GM23248 (cell line): ENCODE results near the gene HCRT. TPM values are rescaled to one million over a fixed set of nuclear protein-coding genes. Genes with fewer than 3 reads are reported as not detected.

Experiments
- DNase-seq: peaks from one replicate; pipeline ENCODE4 v3.0.0-alpha.2; 2015
- H2AFZ ChIP-seq: fragments of 200-600 bp; sonication (generic); 2 replicates; pipeline ENCODE4 v1.6.1; 2016; ENCODE audit warnings: antibody characterized with exemption
- H3F3A ChIP-seq: fragments of 200-600 bp; sonication (generic); 2 replicates; pipeline ENCODE4 v1.6.1; 2016; ENCODE audit warnings: mild to moderate bottlenecking, antibody characterized with exemption, mixed run types; ENCODE audit not compliant: insufficient read depth
- H3K27ac ChIP-seq: fragments of 200-600 bp; sonication (generic); 2 replicates; pipeline ENCODE4 v1.5.1; 2016; ENCODE audit warnings: mild to moderate bottlenecking
- H3K27me3 ChIP-seq: fragments of 200-600 bp; sonication (generic); replicated peaks from 2 replicates; pipeline ENCODE4 v1.6.1; 2016; ENCODE audit warnings: mild to moderate bottlenecking; ENCODE audit not compliant: insufficient read depth
- H3K36me3 ChIP-seq: fragments of 200-600 bp; sonication (generic); 2 replicates; pipeline ENCODE4 v1.6.1; 2016; ENCODE audit warnings: low read depth, mild to moderate bottlenecking
- H3K4me1 ChIP-seq: fragments of 200-600 bp; sonication (generic); 2 replicates; pipeline ENCODE4 v1.6.1; 2016; ENCODE audit warnings: mild to moderate bottlenecking; ENCODE audit not compliant: insufficient read depth
- H3K4me2 ChIP-seq: fragments of 200-600 bp; sonication (generic); one replicate; pipeline ENCODE4 v1.6.1; 2016; ENCODE audit warnings: mild to moderate bottlenecking; ENCODE audit not compliant: unreplicated experiment
- H3K4me3 ChIP-seq: fragments of 200-600 bp; sonication (generic); 2 replicates; pipeline ENCODE4 v1.5.1; 2016; ENCODE audit warnings: mild to moderate bottlenecking
- H3K79me2 ChIP-seq: fragments of 200-600 bp; sonication (generic); 2 replicates; pipeline ENCODE4 v1.6.1; 2016; ENCODE audit warnings: mild to moderate bottlenecking; ENCODE audit not compliant: insufficient read depth
- H3K9ac ChIP-seq: fragments of 200-600 bp; sonication (generic); 2 replicates; pipeline ENCODE4 v1.6.1; 2016; ENCODE audit warnings: mild to moderate bottlenecking
- H3K9me2 ChIP-seq: fragments of 200-600 bp; sonication (generic); 2 replicates; pipeline ENCODE4 v1.6.1; 2016; ENCODE audit warnings: mixed run types, mild to moderate bottlenecking, moderate library complexity; ENCODE audit not compliant: insufficient read depth
- H3K9me3 ChIP-seq: fragments of 200-600 bp; sonication (generic); one replicate; pipeline ENCODE4 v1.6.1; 2017; ENCODE audit warnings: low read depth
- H4K20me1 ChIP-seq: fragments of 200-600 bp; sonication (generic); 2 replicates; pipeline ENCODE4 v1.6.0; 2016; ENCODE audit not compliant: insufficient read depth
- EZH2 ChIP-seq: fragments of 200-600 bp; sonication (generic); IDR thresholded peaks from 2 replicates; pipeline ENCODE4 v1.6.1; 2018; ENCODE audit warnings: antibody characterized with exemption, mild to moderate bottlenecking; ENCODE audit not compliant: insufficient read depth, poor library complexity, severe bottlenecking
- EZH2phosphoT487 ChIP-seq: fragments of 200-600 bp; sonication (generic); IDR thresholded peaks from 2 replicates; pipeline ENCODE4 v1.6.1; 2018; ENCODE audit warnings: antibody characterized with exemption, moderate library complexity, mild to moderate bottlenecking, low read depth; ENCODE audit not compliant: insufficient read depth
- WGBS, 2 experiments: methylation state at CpG; one replicate each; pipeline ENCODE4 v1.1.6; 2015 to 2017; ENCODE audit warnings: low lambda C conversion rate in 2 of 2, low coverage in 1 of 2; ENCODE audit errors: missing lambda C conversion rate in 2 of 2; 5-methylcytosine and 5-hydroxymethylcytosine counted together
- in situ Hi-C: fragments of 300-500 bp; cut with MboI; formaldehyde crosslinking; loops from 2 replicates; pipeline ENCODE4 v1.15.0; 2020
- polyA plus RNA-seq: library from polyadenylated mRNA; unstranded; fragments of >200 nt; fragmentation: Nextera tagmentation; extraction: Ambion mirVana; gene quantifications from 2 replicates; pipeline ENCODE4 v1.2.1, GENCODE V29; 2016
- total RNA-seq: library from RNA; depleted of rRNA; stranded (reverse); fragments of >200 nt; shearing (Covaris generic); gene quantifications from 2 replicates; pipeline ENCODE4 v1.2.3, GENCODE V29; 2014; rRNA removed

HCRT gene, protein sequence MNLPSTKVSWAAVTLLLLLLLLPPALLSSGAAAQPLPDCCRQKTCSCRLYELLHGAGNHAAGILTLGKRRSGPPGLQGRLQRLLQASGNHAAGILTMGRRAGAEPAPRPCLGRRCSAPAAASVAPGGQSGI
- total RNA-seq = not detected in 2 replicates
- polyA plus RNA-seq = not detected in 2 replicates

DNA sequence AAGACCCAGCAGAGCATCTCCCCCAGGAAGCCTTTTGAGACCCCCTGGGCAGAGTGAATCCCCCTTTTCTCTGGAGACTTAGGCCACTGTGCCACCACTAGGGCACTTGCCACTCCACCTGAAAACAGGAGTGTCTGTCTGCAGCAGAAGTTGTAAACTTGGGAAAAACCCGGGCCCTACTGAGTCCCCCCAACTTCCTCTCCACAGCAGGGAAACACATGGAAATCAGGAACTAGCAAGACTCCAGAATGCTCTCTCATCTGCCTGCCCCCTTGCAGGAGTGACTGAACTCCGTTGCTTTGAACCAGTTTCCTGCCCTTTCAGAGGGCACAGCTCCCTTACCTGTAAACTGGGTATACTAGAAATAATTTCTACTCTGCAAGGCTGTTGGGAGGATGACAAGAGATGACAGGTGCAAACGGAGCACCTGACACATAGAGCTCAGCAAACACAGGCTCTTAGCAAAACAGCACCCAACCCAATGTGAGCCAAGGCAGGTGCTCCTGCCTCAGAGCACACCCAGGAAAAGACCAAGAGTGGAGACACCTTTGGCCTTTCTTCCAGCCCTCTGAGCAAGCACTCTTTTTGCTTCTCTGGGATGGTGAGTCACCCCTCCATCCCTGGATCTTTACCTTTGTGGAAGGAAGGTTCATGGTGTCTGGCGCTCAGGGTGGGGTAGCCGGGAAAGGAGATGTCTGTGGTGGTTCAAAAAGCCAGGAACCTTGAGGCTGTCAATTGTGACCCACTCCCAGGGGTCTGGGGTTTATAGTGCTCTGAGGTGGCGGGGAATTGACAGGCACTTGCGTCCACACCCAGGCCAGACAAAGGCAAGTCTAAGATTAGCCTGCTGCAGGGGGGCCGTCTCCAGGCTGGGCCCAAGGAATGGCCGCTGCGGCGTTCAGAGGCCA lies at the start of gene HCRT:
Gene HCRT (minus strand): TSS at position 740 of the 908 bp plus-strand sequence. CDS start 87 bp downstream, at position 653.
- Histone ChIP-seq H3K79me2 (no peaks in the 10 kb centered on the region), H3K36me3 (no peaks in the 10 kb centered on the region), H3K9me3 (no peaks in the 10 kb centered on the region), H3K4me3 (peak within 1 kb of the TSS; percentile 70), H4K20me1 (no peaks in the 10 kb centered on the region), H2AFZ (peak within 1 kb of the TSS; percentile 97), H3K27me3 (0 out of 2 replicates have a peak, but pooled peaks cover 5% of the 10 kb centered on the region), H3K27ac (no peak within 1 kb of the TSS), H3K4me2 (peak within 1 kb of the TSS; percentile 86), H3K4me1 (peaks cover 11% of the 10 kb centered on the region; the same call in 1 of the 2 replicates), H3F3A (no peaks in the 10 kb centered on the region), H3K9me2 (no peaks in the 10 kb centered on the region), H3K9ac (peak within 1 kb of the TSS; percentile 60; the same call in 1 of the 2 replicates)
- in situ Hi-C loops = no loop called here
- DNase-seq = no peak
- no peak for TF ChIP-seq EZH2phosphoT487
- TF ChIP-seq EZH2 = no peak
- 83 to 84% methylated on average over 11 of the region's 11 CpGs for WGBS, 2 experiments

DNA sequence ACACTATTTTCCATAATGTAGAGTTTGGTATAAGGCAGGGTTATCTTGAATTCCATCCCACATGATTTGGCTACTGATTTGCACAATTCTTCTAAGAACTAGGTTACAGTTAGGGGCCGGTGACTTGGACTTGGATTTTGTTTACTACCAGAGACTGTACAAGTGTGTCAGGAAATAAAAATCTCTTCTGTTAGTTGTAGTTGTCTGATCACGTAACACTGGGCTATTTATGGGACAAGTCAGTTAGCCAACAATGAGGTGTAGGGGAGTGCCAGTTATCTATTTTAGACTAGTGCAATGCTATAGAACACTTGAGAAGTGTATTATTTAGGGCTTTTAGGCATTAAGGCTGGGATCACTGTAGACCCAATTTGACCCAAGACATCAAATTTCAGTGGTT lies 48.7 kb upstream of the HCRT start:
- no peaks in the 10 kb centered on the region for H3K9me2 ChIP-seq
- H3F3A ChIP-seq = no peaks in the 10 kb centered on the region
- H3K4me3 ChIP-seq = no peak overlapping the region
- TF ChIP-seq EZH2 (no peak), EZH2phosphoT487 (no peak)
- H3K4me2 ChIP-seq = no peak overlapping the region
- no peaks in the 10 kb centered on the region for H4K20me1 ChIP-seq
- no peak for DNase-seq
- H2AFZ ChIP-seq = no peak overlapping the region
- H3K27ac ChIP-seq = no peak overlapping the region
- H3K79me2 ChIP-seq = peaks cover 69% of the 10 kb centered on the region
- WGBS, 2 experiments = 87% methylated on average over 2 of the region's 2 CpGs
- H3K9me3 ChIP-seq = no peaks in the 10 kb centered on the region
- peaks cover 7% of the 10 kb centered on the region for H3K4me1 ChIP-seq
- no peak overlapping the region for H3K9ac ChIP-seq
- no peaks in the 10 kb centered on the region for H3K36me3 ChIP-seq
- in situ Hi-C loops = no loop called here
- no peaks in the 10 kb centered on the region for H3K27me3 ChIP-seq

DNA sequence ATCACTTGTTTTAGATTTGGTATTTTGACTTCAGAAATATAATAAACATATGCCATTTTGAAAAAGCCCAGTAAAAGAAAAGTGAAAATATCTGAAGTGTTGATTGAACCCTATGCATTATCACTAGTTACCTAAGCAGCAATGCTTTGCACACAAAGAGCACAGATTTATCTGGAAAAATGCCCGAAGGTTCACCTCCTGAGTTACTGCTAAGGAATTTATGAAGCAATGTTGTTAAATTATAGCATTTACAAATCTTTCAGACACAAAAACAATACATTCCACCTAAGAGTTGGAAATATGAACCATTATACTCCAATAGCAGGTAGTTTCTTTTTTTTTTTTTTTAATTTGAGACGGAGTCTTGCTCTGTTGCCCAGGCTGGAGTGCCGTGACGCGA lies 47.9 kb upstream of the HCRT start:
- Histone ChIP-seq H3K9ac (no peak overlapping the region), H2AFZ (no peak overlapping the region), H3K27me3 (no peaks in the 10 kb centered on the region), H3F3A (0 out of 2 replicates have a peak, but pooled peaks cover 2% of the 10 kb centered on the region), H3K36me3 (no peaks in the 10 kb centered on the region), H4K20me1 (no peaks in the 10 kb centered on the region), H3K9me2 (no peaks in the 10 kb centered on the region), H3K79me2 (peaks cover 61% of the 10 kb centered on the region), H3K4me2 (no peak overlapping the region), H3K4me3 (no peak overlapping the region), H3K4me1 (peaks cover 7% of the 10 kb centered on the region), H3K9me3 (no peaks in the 10 kb centered on the region), H3K27ac (no peak overlapping the region)
- WGBS, 2 experiments = 90 to 94% methylated on average over 5 of the region's 5 CpGs
- in situ Hi-C loops = no loop called here
- DNase-seq = peak; percentile 65
- TF ChIP-seq EZH2phosphoT487 (no peak), EZH2 (no peak)

DNA sequence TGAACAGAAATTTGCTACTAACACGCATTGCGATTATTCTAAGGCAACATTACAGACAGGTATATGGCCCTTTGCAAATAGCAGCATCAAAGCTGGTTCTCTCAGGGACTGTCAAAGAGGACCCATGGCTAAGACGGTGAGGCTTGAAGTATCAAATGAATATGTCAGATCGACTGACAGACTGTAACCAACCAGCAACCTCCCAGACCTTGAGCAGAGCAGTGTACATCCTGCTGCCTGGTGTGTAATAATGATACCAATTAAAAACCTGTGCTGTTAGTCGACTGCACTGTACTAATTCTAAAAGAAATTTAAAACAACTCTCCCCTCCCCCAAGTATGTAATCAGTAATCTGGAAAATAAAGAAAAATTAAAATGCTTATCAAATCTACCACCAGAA lies 45.0 kb upstream of the HCRT start:
- no peaks in the 10 kb centered on the region for H3K27me3 ChIP-seq
- WGBS, 2 experiments = 97 to 98% methylated on average over 5 of the region's 5 CpGs

More for the DNA sequence above, 45.0 kb upstream of the HCRT start:
- H3K9ac ChIP-seq = no peak overlapping the region
- no peak overlapping the region for H3K4me2 ChIP-seq
- DNase-seq = no peak
- no peak for TF ChIP-seq EZH2
- TF ChIP-seq EZH2phosphoT487 = no peak
- no peaks in the 10 kb centered on the region for H3K9me2 ChIP-seq
- H4K20me1 ChIP-seq = no peaks in the 10 kb centered on the region
- in situ Hi-C loops = no loop called here
- H3F3A ChIP-seq = peaks cover 14% of the 10 kb centered on the region; the same call in 1 of the 2 replicates
- H3K36me3 ChIP-seq = no peaks in the 10 kb centered on the region
- peaks cover 31% of the 10 kb centered on the region for H3K79me2 ChIP-seq
- H3K27ac ChIP-seq = no peak overlapping the region
- H3K4me1 ChIP-seq = peaks cover 7% of the 10 kb centered on the region
- no peak overlapping the region for H2AFZ ChIP-seq
- no peaks in the 10 kb centered on the region for H3K9me3 ChIP-seq
- H3K4me3 ChIP-seq = no peak overlapping the region
